Stomach (tissue), 4 donors: ENCODE data around the gene CYP3A7.

Experiments used
- EP300 ChIP-seq: sonication (generic); formaldehyde crosslinking; IDR thresholded peaks from one replicate; pipeline ENCODE4 v1.6.1; 2017; ENCODE audit warnings: antibody characterized with exemption
- POLR2A ChIP-seq, 4 donors: fragments of 450-650 bp; IDR thresholded peaks; one replicate each; pipeline ENCODE4 v1.6.1; 2016; ENCODE audit warnings: antibody characterized with exemption in 4 of 4, control low read depth in 2 of 4, mild to moderate bottlenecking in 1 of 4, moderate library complexity in 1 of 4
- POLR2AphosphoS5 ChIP-seq, 3 donors: sonication (generic); formaldehyde crosslinking; IDR thresholded peaks; one replicate each; pipeline ENCODE4 v1.6.1; 2016; ENCODE audit warnings: antibody characterized with exemption in 3 of 3
- TF ChIP-seq, protein P1 (sequence below), 7 experiments: fragments of 450-650 bp in 4 of 7; fragments of 200-600 bp in 3 of 7; sonication (generic) in 3 of 7; IDR thresholded peaks; one replicate each; pipeline ENCODE4 v1.5.1; 2016 to 2019; ENCODE audit warnings: antibody characterized with exemption in 7 of 7, control low read depth in 2 of 7, mild to moderate bottlenecking in 1 of 7

GRCh38 chr7:99694912-99695304, 40.1 kb downstream of the CYP3A7 start:
- TF ChIP-seq, protein P1, sequence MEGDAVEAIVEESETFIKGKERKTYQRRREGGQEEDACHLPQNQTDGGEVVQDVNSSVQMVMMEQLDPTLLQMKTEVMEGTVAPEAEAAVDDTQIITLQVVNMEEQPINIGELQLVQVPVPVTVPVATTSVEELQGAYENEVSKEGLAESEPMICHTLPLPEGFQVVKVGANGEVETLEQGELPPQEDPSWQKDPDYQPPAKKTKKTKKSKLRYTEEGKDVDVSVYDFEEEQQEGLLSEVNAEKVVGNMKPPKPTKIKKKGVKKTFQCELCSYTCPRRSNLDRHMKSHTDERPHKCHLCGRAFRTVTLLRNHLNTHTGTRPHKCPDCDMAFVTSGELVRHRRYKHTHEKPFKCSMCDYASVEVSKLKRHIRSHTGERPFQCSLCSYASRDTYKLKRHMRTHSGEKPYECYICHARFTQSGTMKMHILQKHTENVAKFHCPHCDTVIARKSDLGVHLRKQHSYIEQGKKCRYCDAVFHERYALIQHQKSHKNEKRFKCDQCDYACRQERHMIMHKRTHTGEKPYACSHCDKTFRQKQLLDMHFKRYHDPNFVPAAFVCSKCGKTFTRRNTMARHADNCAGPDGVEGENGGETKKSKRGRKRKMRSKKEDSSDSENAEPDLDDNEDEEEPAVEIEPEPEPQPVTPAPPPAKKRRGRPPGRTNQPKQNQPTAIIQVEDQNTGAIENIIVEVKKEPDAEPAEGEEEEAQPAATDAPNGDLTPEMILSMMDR (IDR thresholded peaks at IDR 0.05), result no peak
- TF ChIP-seq POLR2AphosphoS5 (IDR thresholded peaks at IDR 0.05) (no peak), POLR2A (IDR thresholded peaks at IDR 0.05) (no peak), EP300 (no peak)
